Adrenal gland (tissue), 12 donors: ENCODE measurements around the gene PCNX2. TPM values are rescaled to one million over a fixed set of nuclear protein-coding genes. Genes with fewer than 3 reads are reported as not detected.

Experiments
- DNase-seq, 7 donors: peaks; one replicate each; pipeline ENCODE4 v3.0.0-alpha.2; 2019 to 2020
- H3K27ac ChIP-seq, 5 donors: fragments of 200-600 bp; sonication (generic) in 4 of 5; 1 replicate in 3 of 5; 2 replicates in 2 of 5; pipeline versions ENCODE4 v1.5.1 to v1.8.0; 2016 to 2020; ENCODE audit warnings: mild to moderate bottlenecking in 1 of 5
- H3K27me3 ChIP-seq: fragments of 200-600 bp; 2 replicates; pipeline ENCODE4 v1.8.0; 2021
- H3K36me3 ChIP-seq, 2 donors: fragments of 200-600 bp; replicated peaks in 1 of 2; 1 replicate in 1 of 2; 2 replicates in 1 of 2; pipeline versions ENCODE4 v1.5.1 to v1.8.0; 2018 to 2022
- H3K4me1 ChIP-seq, 2 donors: fragments of 200-600 bp; replicated peaks in 1 of 2; 1 replicate in 1 of 2; 2 replicates in 1 of 2; pipeline versions ENCODE4 v1.5.1 to v1.8.0; 2018 to 2021
- H3K4me3 ChIP-seq, 4 donors: fragments of 200-600 bp; sonication (generic) in 3 of 4; one replicate each; pipeline ENCODE4 v1.5.1; 2016 to 2018
- H3K9me3 ChIP-seq, 3 donors: fragments of 200-600 bp; sonication (generic) in 1 of 3; replicated peaks in 1 of 3; 1 replicate in 2 of 3; 2 replicates in 1 of 3; pipeline versions ENCODE4 v1.5.1 to v1.8.0; 2016 to 2021
- CTCF ChIP-seq, 6 experiments: fragments of 450-650 bp in 4 of 6; fragments of 200-600 bp in 2 of 6; sonication (generic) in 1 of 6; IDR thresholded peaks; 1 replicate in 5 of 6; 2 replicates in 1 of 6; pipeline versions ENCODE4 v1.5.1 to v1.8.0; 2016 to 2021; ENCODE audit warnings: antibody characterized with exemption in 6 of 6, mild to moderate bottlenecking in 2 of 6, moderate library complexity in 1 of 6
- POLR2A ChIP-seq, 2 donors: fragments of 450-650 bp; IDR thresholded peaks; one replicate each; pipeline ENCODE4 v1.6.1; 2017; ENCODE audit warnings: antibody characterized with exemption in 2 of 2, mild to moderate bottlenecking in 2 of 2, moderate library complexity in 1 of 2
- WGBS, 4 donors: extraction: QIAGEN DNeasy Blood & Tissue Kit in 2 of 4; methylation state at CpG; one replicate each; pipeline versions ENCODE4 v1.1.5 to v1.1.7; 2013 to 2017; 5-methylcytosine and 5-hydroxymethylcytosine counted together
- intact Hi-C, 2 donors: fragments of 100-400 bp; cut with DNase I; formaldehyde crosslinking; loops; one replicate each; pipeline versions ENCODE4 v1.14.1 to v1.15.0; 2022 to 2023
- polyA plus RNA-seq, 3 donors: library from polyadenylated mRNA; stranded (reverse); fragments of 200-250 nt in 2 of 3; fragments of 350-450 nt in 1 of 3; fragmentation: Illumina TruSeq in 1 of 3; extraction: RNeasy Lipid Tissue Mini Kit (QIAGEN cat#74804) in 1 of 3; gene quantifications; one replicate each; pipeline ENCODE4 v1.2.3, GENCODE V29; 2013 to 2014
- total RNA-seq, 9 donors: library from RNA; depleted of rRNA in 4 of 9; stranded (reverse); fragments of >200 nt in 4 of 9; fragments of 120-200 nt in 1 of 9; fragmentation: NEBNext Ultra II Directional in 1 of 9; extraction: Animal tissue kit (Norgen Biotek cat#: 25700) in 1 of 9; gene quantifications; one replicate each; pipeline versions ENCODE4 v1.1.0 to v1.2.4, GENCODE V29; 2013 to 2023
- donor health status: healthy with polysubstance abuse.
- donor health status: Bipolar disorder and iron deficiency.
- donor health status: DM: yes; HTN: yes; CAD: no.
- donor health status: DM: no; HTN: no; CAD: no.
- donor health status: DM: no; HTN: no; CAD: no.
- donor health status: DM: yes; HTN: yes; CAD: no.

Gene PCNX2
- total and polyA plus RNA-seq, 12 donors = 2.2 to 14.5 (median 5.5) TPM

DNA sequence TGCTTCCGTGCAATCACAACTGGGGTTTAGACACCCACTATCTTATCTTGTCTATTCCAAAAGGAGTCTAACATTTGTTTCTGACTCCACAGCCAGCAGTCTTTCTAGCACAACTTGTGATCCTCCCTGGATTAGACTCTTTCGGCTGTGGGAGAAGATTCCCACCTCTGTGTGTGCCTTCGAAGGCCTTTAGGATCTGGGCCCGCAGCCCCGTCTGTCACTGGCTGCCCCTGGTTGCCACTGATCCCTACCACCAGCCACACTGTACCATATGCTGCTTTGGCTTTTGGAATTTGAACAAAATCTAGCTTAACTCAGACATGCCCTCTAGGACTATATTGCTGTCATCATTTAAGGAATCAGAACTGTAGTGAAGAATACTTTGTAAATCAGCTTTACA lies 327.1 kb downstream of the PCNX2 start:
- 90 to 99% (median 97%) methylated on average over 5 of the region's 5 CpGs for WGBS, 4 donors
- no peak overlapping the region for H3K4me3 ChIP-seq
- no peaks in the 10 kb centered on the region for H3K27me3 ChIP-seq
- intact Hi-C loops = no loop called here
- peaks cover 0 to 8% of the 10 kb centered on the region in 2 donors for H3K4me1 ChIP-seq
- no peak for DNase-seq
- no peak overlapping the region for H3K27ac ChIP-seq
- H3K9me3 ChIP-seq = peaks cover 0 to under 1% (median 0%) of the 10 kb centered on the region in 3 donors
- H3K36me3 ChIP-seq = peaks cover 0 to 24% of the 10 kb centered on the region in 2 donors
- TF ChIP-seq POLR2A (IDR thresholded peaks at IDR 0.05) (no peak), CTCF (IDR thresholded peaks at IDR 0.05) (no peak)

- peaks cover 0 to 24% of the 10 kb centered on the region in 2 donors for H3K36me3 ChIP-seq
- H3K4me1 ChIP-seq = peaks cover 6 to 22% of the 10 kb centered on the region in 2 donors
- no peak for DNase-seq
- WGBS, 4 donors = 77 to 84% (median 83%) methylated on average over 4 of the region's 4 CpGs
- TF ChIP-seq POLR2A (IDR thresholded peaks at IDR 0.05) = no peak
- TF ChIP-seq CTCF (IDR thresholded peaks at IDR 0.05) = no peak
- H3K27me3 ChIP-seq = no peaks in the 10 kb centered on the region
- H3K27ac ChIP-seq = no peak overlapping the region
- no peak overlapping the region for H3K4me3 ChIP-seq
- intact Hi-C loops = no loop called here
- H3K9me3 ChIP-seq = no peaks in the 10 kb centered on the region
Observed at GRCh38 chr1:232966663-232967062, 328.9 kb downstream of the PCNX2 start.

- Histone ChIP-seq H3K4me1 (peaks cover 6 to 22% of the 10 kb centered on the region in 2 donors), H3K27me3 (no peaks in the 10 kb centered on the region), H3K36me3 (peaks cover 0 to 21% of the 10 kb centered on the region in 2 donors), H3K9me3 (no peaks in the 10 kb centered on the region), H3K4me3 (no peak overlapping the region), H3K27ac (no peak overlapping the region)
- TF ChIP-seq POLR2A (IDR thresholded peaks at IDR 0.05) = no peak
- no peak for TF ChIP-seq CTCF (IDR thresholded peaks at IDR 0.05)
- intact Hi-C loops = no loop called here
- no peak for DNase-seq
- 87 to 100% (median 94%) methylated on average over 1 to 6 of the region's 6 CpGs for WGBS, 4 donors
Observed at GRCh38 chr1:232965912-232966217, 329.7 kb downstream of the PCNX2 start.

DNA sequence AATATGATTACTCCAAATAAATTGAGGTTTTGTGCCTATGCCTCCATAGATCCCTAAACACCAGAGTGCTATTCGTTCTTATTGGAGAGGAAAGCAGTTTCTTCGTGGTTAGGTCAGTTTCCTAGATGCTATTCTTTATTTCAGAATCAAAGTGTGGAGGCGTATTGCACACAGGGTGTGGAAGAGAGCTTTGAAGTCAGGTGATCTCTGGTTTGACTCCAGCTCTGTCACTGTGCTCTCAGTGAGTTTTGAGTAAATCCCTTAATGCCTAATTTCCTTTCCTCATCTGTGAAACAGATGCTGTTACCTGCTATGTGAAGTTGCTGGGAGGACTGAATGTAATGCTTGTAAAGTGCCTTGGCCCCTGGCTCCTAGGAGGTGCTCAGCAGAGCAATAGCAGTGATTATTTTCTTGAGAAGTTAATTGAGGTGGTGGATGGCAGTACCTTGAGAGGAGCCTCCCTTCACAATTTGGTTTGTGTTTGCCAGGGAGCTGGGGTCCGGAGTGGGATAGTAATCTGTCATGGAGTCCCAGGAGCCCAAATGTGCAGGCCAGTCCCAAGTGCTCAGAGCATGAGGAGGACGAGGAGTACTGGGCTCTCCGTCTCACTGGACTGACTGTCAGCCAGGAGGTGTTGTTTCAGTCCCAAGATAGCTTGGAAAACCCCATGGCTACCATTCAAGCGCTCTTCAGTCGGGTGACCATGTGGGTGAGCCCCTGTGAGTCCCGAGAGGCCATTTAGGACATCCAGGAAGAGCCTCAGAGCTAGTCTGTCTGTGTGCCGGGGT lies 330.2 kb downstream of the PCNX2 start:
- Histone ChIP-seq H3K9me3 (no peaks in the 10 kb centered on the region), H3K4me3 (no peak overlapping the region), H3K4me1 (peaks cover 6 to 22% of the 10 kb centered on the region in 2 donors), H3K27me3 (no peaks in the 10 kb centered on the region), H3K36me3 (peaks cover 0 to 16% of the 10 kb centered on the region in 2 donors), H3K27ac (no peak overlapping the region)
- 79 to 90% (median 89%) methylated on average over 3 to 10 of the region's 10 CpGs for WGBS, 4 donors
- intact Hi-C loops = no loop called here
- no peak for DNase-seq
- TF ChIP-seq POLR2A (IDR thresholded peaks at IDR 0.05) = no peak
- TF ChIP-seq CTCF (IDR thresholded peaks at IDR 0.05) = no peak
